Cardiac fibroblast (primary cell): Measurements from ENCODE around the gene SNX33.
"Not testable (repeated sequence)": the region's sequence is repeated elsewhere in the genome, so short reads cannot be mapped to it uniquely, and the experiment has no call there.

Experiments
- DNase-seq, 2 donors: peaks; one replicate each; pipeline versions ENCODE4 v3.0.0 to v3.0.0-alpha.2; 2010; ENCODE audit warnings: low read depth in 2 of 2
- H3K4me3 ChIP-seq, 2 donors: replicated peaks in 1 of 2; 1 replicate in 1 of 2; 2 replicates in 1 of 2; pipeline ENCODE4 v1.5.1; 2011; ENCODE audit warnings: low read depth in 2 of 2, low read length in 2 of 2, mild to moderate bottlenecking in 2 of 2, moderate library complexity in 1 of 2
- TF ChIP-seq, protein P1 (sequence below): IDR thresholded peaks from one replicate; pipeline ENCODE4 v1.5.1; 2011; ENCODE audit warnings: low read depth, mild to moderate bottlenecking, low read length, inconsistent platforms

Gene SNX33

DNA sequence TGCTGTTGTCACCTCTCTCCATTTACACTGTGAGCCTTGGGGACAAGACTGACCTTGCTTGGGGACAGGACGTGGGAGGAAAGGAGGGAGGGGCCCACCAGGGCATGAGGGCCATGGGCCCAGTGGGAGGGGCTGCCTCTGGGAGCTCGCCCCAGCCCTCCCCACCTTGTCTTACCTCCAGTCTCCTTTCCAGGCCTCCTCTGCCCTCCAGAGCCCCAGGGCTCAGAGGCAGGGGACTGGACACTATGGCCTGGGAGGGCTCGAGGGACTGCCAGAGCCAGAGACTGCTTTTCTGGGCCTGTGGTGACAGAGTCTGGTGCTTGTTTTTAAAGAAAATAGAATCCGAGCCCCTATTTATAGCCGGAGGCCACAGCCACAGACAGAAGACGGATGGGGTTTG, 54.7 kb downstream of the SNX33 start:
- TF ChIP-seq, protein P1, sequence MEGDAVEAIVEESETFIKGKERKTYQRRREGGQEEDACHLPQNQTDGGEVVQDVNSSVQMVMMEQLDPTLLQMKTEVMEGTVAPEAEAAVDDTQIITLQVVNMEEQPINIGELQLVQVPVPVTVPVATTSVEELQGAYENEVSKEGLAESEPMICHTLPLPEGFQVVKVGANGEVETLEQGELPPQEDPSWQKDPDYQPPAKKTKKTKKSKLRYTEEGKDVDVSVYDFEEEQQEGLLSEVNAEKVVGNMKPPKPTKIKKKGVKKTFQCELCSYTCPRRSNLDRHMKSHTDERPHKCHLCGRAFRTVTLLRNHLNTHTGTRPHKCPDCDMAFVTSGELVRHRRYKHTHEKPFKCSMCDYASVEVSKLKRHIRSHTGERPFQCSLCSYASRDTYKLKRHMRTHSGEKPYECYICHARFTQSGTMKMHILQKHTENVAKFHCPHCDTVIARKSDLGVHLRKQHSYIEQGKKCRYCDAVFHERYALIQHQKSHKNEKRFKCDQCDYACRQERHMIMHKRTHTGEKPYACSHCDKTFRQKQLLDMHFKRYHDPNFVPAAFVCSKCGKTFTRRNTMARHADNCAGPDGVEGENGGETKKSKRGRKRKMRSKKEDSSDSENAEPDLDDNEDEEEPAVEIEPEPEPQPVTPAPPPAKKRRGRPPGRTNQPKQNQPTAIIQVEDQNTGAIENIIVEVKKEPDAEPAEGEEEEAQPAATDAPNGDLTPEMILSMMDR = no peak
- H3K4me3 ChIP-seq = no peak overlapping the region
- no peak for DNase-seq

DNA sequence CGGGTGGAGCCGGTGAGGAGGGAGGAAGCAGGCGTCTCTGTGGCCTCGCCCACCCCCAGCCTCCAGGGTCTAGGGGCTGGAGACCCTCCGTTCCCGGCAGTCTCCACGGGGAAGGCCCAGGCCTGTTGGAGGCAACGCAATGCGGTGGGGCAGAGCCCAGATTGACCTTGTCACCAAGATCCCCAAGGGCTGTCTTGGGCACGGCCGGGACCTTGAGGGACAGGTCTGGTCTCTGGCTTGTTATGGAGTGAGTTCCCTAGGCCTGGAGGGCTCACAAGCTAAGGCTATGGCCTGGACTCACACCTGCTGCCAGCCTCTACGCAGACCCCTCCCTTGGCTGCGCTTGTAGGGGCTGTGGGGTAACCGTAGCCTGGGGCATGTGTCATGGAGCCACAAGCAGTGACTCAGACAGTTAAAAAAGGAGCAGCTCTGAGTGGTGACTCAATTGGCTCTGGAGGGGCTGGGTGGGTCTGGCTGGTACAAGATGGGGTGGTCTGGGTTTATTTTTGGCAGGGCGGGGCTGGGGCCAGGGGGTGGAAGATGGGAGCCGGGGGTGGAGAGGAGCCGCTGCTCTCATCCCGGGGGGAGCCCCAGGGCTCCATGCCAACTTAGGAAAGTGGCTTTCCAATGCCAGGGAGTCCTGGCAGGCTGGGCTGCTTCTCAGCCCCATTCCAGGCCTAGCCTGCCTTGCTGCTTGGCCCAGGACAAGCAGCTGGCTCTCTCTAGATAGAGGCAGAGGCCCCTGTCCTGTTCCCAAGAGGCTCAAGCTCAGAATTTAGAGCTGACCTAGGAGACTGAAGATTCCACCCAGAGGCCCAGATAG, 55.9 kb downstream of the SNX33 start:
- not testable (repeated sequence) for H3K4me3 ChIP-seq, DNase-seq

DNA sequence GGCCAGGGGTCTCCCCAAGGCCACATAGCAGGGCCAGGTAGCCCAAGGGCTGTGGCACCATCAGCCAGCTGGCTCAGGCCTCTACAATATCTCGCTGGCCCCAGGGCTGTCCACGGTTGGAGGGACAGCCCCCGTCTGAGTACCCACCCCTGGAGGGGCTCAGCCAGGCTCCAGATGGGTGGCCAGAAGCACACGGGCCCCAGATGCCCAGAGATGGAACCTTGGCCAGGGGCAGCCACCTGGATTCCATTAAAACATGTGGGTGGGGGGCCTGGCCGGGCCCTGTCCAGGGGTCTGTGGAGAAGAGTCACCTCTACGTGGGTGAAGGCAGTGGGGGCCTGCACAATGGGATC, 56.5 kb downstream of the SNX33 start:
- no peak for DNase-seq
- no peak overlapping the region for H3K4me3 ChIP-seq
- TF ChIP-seq, protein P1 = no peak

DNA sequence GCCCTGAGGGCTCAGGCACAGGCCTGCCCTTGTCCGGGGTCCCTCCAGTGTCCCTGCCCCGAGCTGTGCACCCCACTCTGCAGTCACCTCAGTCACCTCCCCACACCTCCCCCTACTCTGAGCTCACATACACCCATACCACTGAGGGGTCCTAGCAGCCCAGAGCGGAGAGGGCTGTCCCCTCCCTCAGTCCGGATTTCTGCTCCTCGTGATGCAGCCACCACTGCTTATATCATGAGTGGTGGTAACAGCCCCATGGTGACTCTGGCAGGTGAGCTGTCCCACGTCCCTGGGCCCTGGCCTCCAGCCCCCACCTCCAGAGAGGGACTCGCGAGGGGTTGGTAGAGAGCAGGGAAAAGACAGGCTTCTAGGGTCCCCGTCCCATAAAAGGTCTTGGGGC, 56.9 kb downstream of the SNX33 start:
- H3K4me3 ChIP-seq = no peak overlapping the region
- TF ChIP-seq, protein P1 = no peak
- DNase-seq = no peak

DNA sequence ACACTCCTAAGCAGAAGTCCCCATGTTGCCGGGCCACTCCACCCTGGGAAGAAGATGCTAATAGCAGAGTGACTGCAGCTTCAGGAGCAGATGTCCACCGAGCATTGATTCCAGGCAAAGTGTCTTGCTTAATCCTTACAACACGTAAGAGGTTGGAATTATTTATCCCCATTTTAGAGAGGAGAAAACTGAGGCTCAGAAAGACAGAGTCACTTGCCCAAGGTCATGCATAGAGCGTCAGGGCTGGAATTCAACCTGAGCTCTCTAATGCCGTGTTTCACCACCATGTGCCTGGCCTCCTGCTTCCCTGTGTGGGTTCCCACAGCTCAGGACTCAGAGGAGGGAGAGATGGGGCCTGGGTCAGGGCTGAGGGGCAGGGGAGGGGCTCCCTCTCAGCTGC, 57.7 kb downstream of the SNX33 start:
- DNase-seq = not testable (repeated sequence)

DNA sequence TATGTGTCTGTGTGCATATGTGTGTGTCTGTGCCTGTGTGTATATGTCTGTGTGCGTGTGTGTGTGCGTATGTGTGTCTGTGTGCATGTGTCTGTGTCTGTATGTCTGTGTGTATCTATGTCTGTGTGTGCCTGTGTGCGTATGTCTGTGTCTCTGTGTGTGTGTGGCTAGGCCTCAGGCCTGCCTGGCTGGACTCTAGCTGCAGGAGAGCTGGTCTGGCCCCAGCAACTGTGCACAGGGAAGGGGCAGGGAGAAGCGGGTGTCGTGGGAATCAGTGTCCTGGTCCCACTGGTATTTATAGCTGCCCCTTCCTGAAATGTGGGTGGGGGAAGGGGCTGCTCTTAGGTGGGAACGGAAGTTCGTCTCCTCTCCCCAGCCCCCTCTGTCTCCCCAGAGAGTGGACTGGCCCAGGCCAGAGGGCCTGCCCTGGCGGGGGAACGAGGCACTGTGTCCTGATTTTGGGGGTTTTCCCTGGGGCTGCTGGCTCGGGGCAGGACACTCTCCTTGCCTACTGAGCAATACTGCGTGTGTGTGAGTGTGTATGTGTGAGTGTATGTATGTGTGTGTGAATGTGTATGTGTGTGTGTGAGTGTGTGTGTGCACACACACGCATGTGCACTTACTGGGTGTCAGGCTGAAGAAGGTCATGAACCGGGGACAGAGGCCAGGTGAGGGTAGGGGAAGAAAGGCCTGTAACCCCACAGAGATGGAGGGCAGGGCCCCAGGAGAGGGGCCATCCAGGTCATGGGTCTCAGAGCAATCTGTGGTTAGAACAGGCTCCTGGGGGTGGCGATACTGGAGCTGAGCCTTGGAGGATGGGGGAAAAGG, 58.4 kb downstream of the SNX33 start:
- no peak overlapping the region for H3K4me3 ChIP-seq
- DNase-seq = no peak

More for the DNA sequence above, 57.7 kb downstream of the SNX33 start:
- H3K4me3 ChIP-seq = not testable (repeated sequence)

DNA sequence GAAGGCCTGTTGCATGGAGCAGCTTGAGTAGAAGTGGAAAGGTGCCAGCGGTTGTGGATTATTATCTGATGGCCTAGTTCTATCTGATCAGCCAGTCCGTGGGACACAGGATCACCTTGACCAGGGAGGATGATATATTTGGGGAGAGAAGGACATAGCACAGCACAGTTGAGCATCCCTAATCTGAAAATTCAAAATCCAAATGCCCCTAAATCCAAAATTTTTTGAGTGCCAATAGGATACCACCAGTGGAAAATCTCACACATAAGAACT, 58.9 kb downstream of the SNX33 start:
- DNase-seq = no peak
- TF ChIP-seq, protein P1 = no peak

More for the DNA sequence above, 58.4 kb downstream of the SNX33 start:
- TF ChIP-seq, protein P1 = no peak

DNA sequence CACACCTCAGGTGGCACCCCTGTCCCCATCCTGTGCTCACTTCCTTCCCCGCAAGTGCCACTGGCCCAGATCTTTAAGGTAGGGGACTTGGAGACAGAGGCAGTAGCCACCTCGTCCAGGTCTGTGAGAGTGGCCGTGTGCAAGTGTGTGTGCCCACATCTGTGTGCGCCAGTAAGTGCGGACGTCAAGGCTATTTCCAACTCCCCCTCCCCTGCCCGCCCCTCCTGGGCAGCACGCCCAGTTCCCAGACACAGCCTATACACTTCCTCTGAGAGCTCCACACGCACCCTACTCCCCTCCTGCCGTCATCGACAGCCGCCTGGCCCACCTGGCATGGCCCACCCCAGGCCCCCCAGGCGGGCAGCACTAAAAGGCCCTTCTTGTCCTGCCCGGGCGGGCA, 61.7 kb downstream of the SNX33 start:
- not testable (repeated sequence) for H3K4me3 ChIP-seq

More for the DNA sequence above, 58.9 kb downstream of the SNX33 start:
- no peak overlapping the region for H3K4me3 ChIP-seq

DNA sequence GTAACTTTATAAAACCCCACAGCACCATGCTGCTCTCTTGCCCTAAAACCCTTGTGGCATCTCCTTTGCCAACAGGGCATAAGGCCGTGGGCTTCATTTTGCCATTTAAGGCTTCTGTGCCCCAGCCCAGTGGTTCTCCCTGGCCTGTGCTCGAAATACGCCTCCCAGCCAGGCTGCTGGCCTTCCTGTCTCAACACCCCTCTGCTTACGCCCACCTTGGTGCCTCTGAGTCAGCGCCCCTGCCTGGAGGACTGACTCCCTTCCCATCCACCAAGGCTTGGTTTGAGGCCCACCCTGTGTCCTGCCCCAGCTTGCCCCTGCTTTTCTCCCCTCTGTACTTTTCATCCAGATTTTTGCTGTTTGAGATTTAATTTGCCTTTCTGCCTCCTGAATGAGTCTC, 63.2 kb downstream of the SNX33 start:
- not testable (repeated sequence) for DNase-seq, H3K4me3 ChIP-seq

More for the DNA sequence above, 61.7 kb downstream of the SNX33 start:
- peak; percentile 45 to 71 for DNase-seq

DNA sequence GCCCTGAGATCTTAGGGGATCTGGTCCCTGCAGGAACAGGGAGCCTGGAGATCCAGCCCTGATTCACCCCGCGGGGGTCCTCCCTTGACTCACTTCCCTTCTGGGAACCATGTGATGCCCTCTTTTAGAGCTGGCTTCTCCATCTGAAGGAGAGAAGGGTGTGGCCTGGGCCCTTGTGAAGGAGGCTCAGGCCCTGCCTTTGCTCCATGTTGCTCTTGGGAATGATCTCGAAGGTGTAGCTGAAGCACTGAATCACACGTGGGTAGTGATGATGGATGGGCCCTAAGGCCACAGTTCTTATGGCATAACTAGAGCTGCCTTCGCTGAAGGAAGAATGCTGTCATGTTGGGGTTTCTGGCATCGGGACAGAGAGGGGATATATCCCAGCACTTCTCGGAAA, 63.8 kb downstream of the SNX33 start:
- H3K4me3 ChIP-seq = peak overlapping the region in 1 of 2 donors; percentile 65
- DNase-seq = not testable (repeated sequence)
